ENCODE data around the gene ZNF629.

Gene ZNF629

DNA sequence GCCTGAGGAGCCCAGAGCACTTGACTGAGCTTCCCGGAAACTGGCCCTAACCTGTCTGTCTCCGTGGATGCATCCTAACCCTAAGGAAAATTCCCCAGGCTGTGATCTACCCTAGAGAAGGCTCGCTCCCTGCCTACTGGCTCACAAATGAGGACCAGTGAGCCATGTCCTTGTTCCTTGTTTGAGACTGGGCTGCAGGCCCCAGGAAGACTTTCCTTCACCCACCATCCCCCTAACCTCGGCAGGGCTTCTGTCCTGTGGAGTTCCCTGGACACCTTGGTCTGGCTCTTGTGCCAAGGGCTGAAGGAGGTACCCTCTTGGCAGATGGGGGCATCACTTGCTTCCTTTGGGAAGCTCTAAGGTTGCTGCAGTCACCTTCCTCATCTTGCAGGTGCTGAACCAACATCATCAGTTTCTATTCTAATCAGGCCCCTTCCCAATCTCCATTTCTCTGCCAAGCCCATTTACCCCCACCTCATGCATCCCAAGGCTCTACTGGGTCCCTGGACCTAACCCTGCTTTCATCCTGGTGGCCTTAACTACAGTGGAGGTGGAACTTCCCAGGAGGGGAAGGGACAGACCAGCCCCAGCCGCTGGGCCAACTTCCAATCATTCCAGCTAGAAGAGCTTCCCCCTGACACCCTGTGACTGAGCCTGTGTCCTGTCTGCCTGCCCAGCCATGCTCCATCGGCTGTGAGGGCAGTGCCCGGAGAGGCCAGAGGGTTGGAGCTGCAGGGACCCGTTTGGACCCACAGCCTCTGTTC, 12.5 kb downstream of the ZNF629 start:
- H3K9ac ChIP-seq (ENCODE audit: low read depth, low read length), result peak overlapping the region; percentile 93; the same call in 1 of the 2 replicates
- peak overlapping the region; percentile 89; the same call in 1 of the 2 replicates for H3K4me3 ChIP-seq (ENCODE audit: low read length)
- no peaks in the 10 kb centered on the region for H3K9me3 ChIP-seq (ENCODE audit: insufficient read depth, low read depth, low read length)
- peaks cover 50% of the 10 kb centered on the region for H3K36me3 ChIP-seq (ENCODE audit: insufficient read depth, low read depth, low read length)
- no peak overlapping the region for H3K27ac ChIP-seq (ENCODE audit: low read length)
- H3K4me1 ChIP-seq (ENCODE audit: insufficient read depth, low read length), result peaks cover 6% of the 10 kb centered on the region; the same call in 1 of the 2 replicates
- H3K27me3 ChIP-seq (ENCODE audit: insufficient read depth, low read length), result peaks cover 7% of the 10 kb centered on the region; the same call in 1 of the 2 replicates

GRCh38 chr16:30773826-30774225, 13.2 kb downstream of the ZNF629 start:
- Histone ChIP-seq H3K27ac (ENCODE audit: low read length) (no peak overlapping the region), H3K4me3 (ENCODE audit: low read length) (no peak overlapping the region), H3K9ac (ENCODE audit: low read depth, low read length) (no peak overlapping the region), H3K4me1 (ENCODE audit: insufficient read depth, low read length) (peaks cover 2% of the 10 kb centered on the region; the same call in 1 of the 2 replicates), H3K36me3 (ENCODE audit: insufficient read depth, low read depth, low read length) (peaks cover 58% of the 10 kb centered on the region), H3K27me3 (ENCODE audit: insufficient read depth, low read length) (peaks cover 7% of the 10 kb centered on the region; the same call in 1 of the 2 replicates), H3K9me3 (ENCODE audit: insufficient read depth, low read depth, low read length) (no peaks in the 10 kb centered on the region)

DNA sequence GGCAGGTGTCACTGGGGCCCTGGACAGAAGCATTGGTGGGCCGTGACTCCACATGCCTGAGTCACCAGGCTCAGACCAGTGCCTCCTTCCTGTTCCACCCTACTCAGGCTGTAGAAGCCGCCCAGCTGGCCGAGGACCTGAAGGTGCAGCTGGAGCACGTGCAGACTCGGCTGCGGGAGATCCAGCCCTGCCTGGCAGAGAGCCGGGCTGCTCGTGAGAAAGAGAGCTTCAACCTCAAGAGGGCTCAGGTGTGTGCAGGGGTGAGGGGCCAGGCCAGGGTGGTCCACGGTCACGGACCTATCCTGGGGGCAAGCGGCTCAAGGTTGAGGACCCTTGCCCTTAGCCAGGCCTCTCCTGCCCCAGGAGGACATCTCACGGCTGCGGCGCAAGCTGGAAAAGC, 15.3 kb downstream of the ZNF629 start:
- Histone ChIP-seq H3K4me3 (ENCODE audit: low read length) (no peak overlapping the region), H3K27me3 (ENCODE audit: insufficient read depth, low read length) (peaks cover 1% of the 10 kb centered on the region; the same call in 1 of the 2 replicates), H3K27ac (ENCODE audit: low read length) (no peak overlapping the region), H3K36me3 (ENCODE audit: insufficient read depth, low read depth, low read length) (peaks cover 79% of the 10 kb centered on the region), H3K9ac (ENCODE audit: low read depth, low read length) (no peak overlapping the region), H3K4me1 (ENCODE audit: insufficient read depth, low read length) (no peaks in the 10 kb centered on the region), H3K9me3 (ENCODE audit: insufficient read depth, low read depth, low read length) (no peaks in the 10 kb centered on the region)

DNA sequence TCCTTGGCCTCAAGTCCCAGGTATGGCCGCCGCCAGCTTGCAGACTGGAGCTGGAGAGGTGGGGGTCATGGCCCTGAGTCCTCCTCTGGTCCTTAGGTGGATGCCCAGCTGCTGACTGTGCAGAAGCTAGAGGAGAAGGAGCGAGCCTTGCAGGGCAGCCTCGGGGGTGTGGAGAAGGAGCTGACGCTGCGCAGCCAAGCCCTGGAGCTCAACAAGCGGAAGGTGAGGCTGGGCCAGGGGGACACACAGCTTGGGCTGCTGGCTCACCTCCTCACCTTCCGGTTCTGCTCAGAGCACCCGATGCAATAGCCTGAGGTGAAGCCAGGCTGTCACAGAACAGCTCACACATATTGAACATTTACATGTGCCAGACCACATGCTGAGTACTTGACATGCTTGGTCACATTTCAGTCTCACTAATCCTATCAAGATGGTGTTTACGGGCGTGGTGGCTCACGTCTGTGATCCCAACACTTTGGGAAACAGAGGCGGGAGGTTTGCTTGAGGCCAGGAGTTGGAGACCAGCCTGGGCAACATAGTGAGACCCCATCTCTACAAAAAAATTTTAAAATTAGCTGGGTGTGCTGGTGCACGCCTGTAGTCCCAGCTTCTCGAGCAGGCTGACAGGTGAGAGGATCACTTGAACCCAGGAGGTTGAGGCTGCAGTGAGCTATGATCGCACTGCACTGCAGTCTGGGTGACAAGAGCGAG, 17.5 kb downstream of the ZNF629 start:
- H3K27me3 ChIP-seq (ENCODE audit: insufficient read depth, low read length), result no peaks in the 10 kb centered on the region
- H3K9me3 ChIP-seq (ENCODE audit: insufficient read depth, low read depth, low read length), result no peaks in the 10 kb centered on the region
- H3K36me3 ChIP-seq (ENCODE audit: insufficient read depth, low read depth, low read length), result peaks cover 98% of the 10 kb centered on the region
- no peak overlapping the region for H3K27ac ChIP-seq (ENCODE audit: low read length)
- no peaks in the 10 kb centered on the region for H3K4me1 ChIP-seq (ENCODE audit: insufficient read depth, low read length)
- H3K4me3 ChIP-seq (ENCODE audit: low read length), result no peak overlapping the region
- no peak overlapping the region for H3K9ac ChIP-seq (ENCODE audit: low read depth, low read length)

DNA sequence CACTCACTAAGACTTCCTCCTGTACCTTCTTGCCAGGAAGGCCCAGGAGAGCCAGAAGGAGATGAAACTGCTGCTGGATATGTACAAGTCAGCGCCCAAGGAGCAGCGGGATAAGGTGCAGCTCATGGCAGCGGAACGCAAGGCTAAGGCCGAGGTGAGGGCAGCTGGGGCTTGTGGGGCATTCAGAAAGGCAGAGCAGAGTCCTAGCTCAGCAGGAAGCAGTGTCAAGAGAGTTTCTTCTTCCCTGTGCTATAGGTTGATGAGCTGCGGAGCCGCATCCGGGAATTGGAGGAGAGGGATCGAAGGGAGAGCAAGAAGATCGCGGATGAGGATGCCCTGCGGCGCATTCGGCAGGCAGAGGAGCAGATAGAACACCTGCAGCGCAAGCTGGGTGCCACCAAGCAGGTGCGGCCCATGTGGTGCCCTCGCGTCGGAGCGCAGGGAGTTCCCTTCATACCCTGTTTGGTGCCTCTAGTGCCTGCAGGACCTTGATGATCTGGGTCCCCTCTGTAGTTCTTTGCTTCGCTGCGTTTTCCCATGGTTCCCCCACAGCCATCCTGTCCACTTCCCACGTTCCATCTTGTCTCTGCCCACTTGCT, 18.3 kb downstream of the ZNF629 start:
- no peaks in the 10 kb centered on the region; the same call in 1 of the 2 replicates for H3K4me1 ChIP-seq (ENCODE audit: insufficient read depth, low read length)
- H3K27me3 ChIP-seq (ENCODE audit: insufficient read depth, low read length), result no peaks in the 10 kb centered on the region
- peaks cover 98% of the 10 kb centered on the region for H3K36me3 ChIP-seq (ENCODE audit: insufficient read depth, low read depth, low read length)
- H3K9ac ChIP-seq (ENCODE audit: low read depth, low read length), result no peak overlapping the region
- no peak overlapping the region for H3K4me3 ChIP-seq (ENCODE audit: low read length)
- no peak overlapping the region for H3K27ac ChIP-seq (ENCODE audit: low read length)
- no peaks in the 10 kb centered on the region for H3K9me3 ChIP-seq (ENCODE audit: insufficient read depth, low read depth, low read length)

- peaks cover 98% of the 10 kb centered on the region for H3K36me3 ChIP-seq (ENCODE audit: insufficient read depth, low read depth, low read length)
- no peaks in the 10 kb centered on the region for H3K27me3 ChIP-seq (ENCODE audit: insufficient read depth, low read length)
- no peak overlapping the region for H3K27ac ChIP-seq (ENCODE audit: low read length)
- no peaks in the 10 kb centered on the region for H3K9me3 ChIP-seq (ENCODE audit: insufficient read depth, low read depth, low read length)
- no peaks in the 10 kb centered on the region; the same call in none of the 2 replicates for H3K4me1 ChIP-seq (ENCODE audit: insufficient read depth, low read length)
- H3K4me3 ChIP-seq (ENCODE audit: low read length), result no peak overlapping the region
- H3K9ac ChIP-seq (ENCODE audit: low read depth, low read length), result no peak overlapping the region
Observed at GRCh38 chr16:30767767-30768465, 19.1 kb downstream of the ZNF629 start.

- Histone ChIP-seq H3K36me3 (ENCODE audit: insufficient read depth, low read depth, low read length) (peaks cover 88% of the 10 kb centered on the region), H3K4me1 (ENCODE audit: insufficient read depth, low read length) (no peaks in the 10 kb centered on the region; the same call in none of the 2 replicates), H3K27ac (ENCODE audit: low read length) (no peak overlapping the region), H3K9me3 (ENCODE audit: insufficient read depth, low read depth, low read length) (no peaks in the 10 kb centered on the region), H3K27me3 (ENCODE audit: insufficient read depth, low read length) (no peaks in the 10 kb centered on the region), H3K4me3 (ENCODE audit: low read length) (no peak overlapping the region), H3K9ac (ENCODE audit: low read depth, low read length) (no peak overlapping the region)
Observed at GRCh38 chr16:30766933-30767284, 20.1 kb downstream of the ZNF629 start.

- no peaks in the 10 kb centered on the region; the same call in none of the 2 replicates for H3K4me1 ChIP-seq (ENCODE audit: insufficient read depth, low read length)
- peaks cover 83% of the 10 kb centered on the region for H3K36me3 ChIP-seq (ENCODE audit: insufficient read depth, low read depth, low read length)
- H3K4me3 ChIP-seq (ENCODE audit: low read length), result no peak overlapping the region
- H3K27ac ChIP-seq (ENCODE audit: low read length), result no peak overlapping the region
- H3K9me3 ChIP-seq (ENCODE audit: insufficient read depth, low read depth, low read length), result no peaks in the 10 kb centered on the region
- H3K27me3 ChIP-seq (ENCODE audit: insufficient read depth, low read length), result no peaks in the 10 kb centered on the region
- no peak overlapping the region for H3K9ac ChIP-seq (ENCODE audit: low read depth, low read length)
Observed at GRCh38 chr16:30766206-30766932, 20.6 kb downstream of the ZNF629 start.

GRCh38 chr16:30764816-30765465, 22.1 kb downstream of the ZNF629 start:
- Histone ChIP-seq H3K36me3 (ENCODE audit: insufficient read depth, low read depth, low read length) (peaks cover 70% of the 10 kb centered on the region), H3K9me3 (ENCODE audit: insufficient read depth, low read depth, low read length) (no peaks in the 10 kb centered on the region), H3K9ac (ENCODE audit: low read depth, low read length) (no peak overlapping the region), H3K4me1 (ENCODE audit: insufficient read depth, low read length) (no peaks in the 10 kb centered on the region; the same call in none of the 2 replicates), H3K27me3 (ENCODE audit: insufficient read depth, low read length) (no peaks in the 10 kb centered on the region), H3K4me3 (ENCODE audit: low read length) (no peak overlapping the region), H3K27ac (ENCODE audit: low read length) (no peak overlapping the region)

DNA sequence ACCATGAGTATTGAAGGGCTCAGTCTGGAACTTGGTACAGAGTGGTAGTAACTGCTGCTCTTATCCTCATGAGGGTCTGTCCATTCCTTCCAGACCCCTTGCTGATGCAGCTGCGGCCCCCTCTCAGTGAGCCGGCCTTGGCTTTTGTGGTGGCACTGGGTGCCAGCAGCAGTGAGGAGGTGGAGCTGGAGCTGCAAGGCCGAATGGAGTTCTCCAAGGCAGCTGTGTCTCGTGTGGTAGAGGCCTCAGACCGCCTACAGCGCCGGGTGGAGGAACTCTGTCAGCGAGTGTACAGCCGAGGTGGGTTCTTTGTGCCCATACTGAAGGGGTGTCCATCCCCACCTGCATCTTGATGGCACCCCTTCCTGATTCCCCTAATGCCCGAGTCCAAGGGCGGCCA, 22.9 kb downstream of the ZNF629 start:
- H3K27me3 ChIP-seq (ENCODE audit: insufficient read depth, low read length), result no peaks in the 10 kb centered on the region
- peaks cover 61% of the 10 kb centered on the region for H3K36me3 ChIP-seq (ENCODE audit: insufficient read depth, low read depth, low read length)
- H3K27ac ChIP-seq (ENCODE audit: low read length), result no peak overlapping the region
- H3K4me1 ChIP-seq (ENCODE audit: insufficient read depth, low read length), result no peaks in the 10 kb centered on the region; the same call in none of the 2 replicates
- H3K9me3 ChIP-seq (ENCODE audit: insufficient read depth, low read depth, low read length), result no peaks in the 10 kb centered on the region
- H3K9ac ChIP-seq (ENCODE audit: low read depth, low read length), result no peak overlapping the region
- H3K4me3 ChIP-seq (ENCODE audit: low read length), result no peak overlapping the region
